Prostate gland (tissue), 2 donors: ENCODE measurements around the gene LPIN1. TPM values are rescaled to one million over a fixed set of nuclear protein-coding genes. Genes with fewer than 3 reads are reported as not detected.
"Not testable (repeated sequence)": the region's sequence is repeated elsewhere in the genome, so short reads cannot be mapped to it uniquely, and the experiment has no call there.

Source experiments
- DNase-seq: peaks from one replicate; pipeline ENCODE4 v3.0.0-alpha.2; 2019; ENCODE audit warnings: low spot score
- H3K27ac ChIP-seq, 2 donors: fragments of 200-600 bp; sonication (generic); 2 replicates each; pipeline ENCODE4 v1.5.1; 2017 to 2019
- H3K27me3 ChIP-seq: fragments of 200-600 bp; sonication (generic); replicated peaks from 2 replicates; pipeline ENCODE4 v1.5.1; 2019; ENCODE audit not compliant: insufficient read depth
- H3K36me3 ChIP-seq, 2 donors: fragments of 200-600 bp; sonication (generic); 1 replicate in 1 of 2; 2 replicates in 1 of 2; pipeline versions ENCODE4 v1.5.1 to v1.8.1; 2017 to 2019
- H3K4me1 ChIP-seq: fragments of 200-600 bp; sonication (generic); replicated peaks from 2 replicates; pipeline ENCODE4 v1.5.1; 2019
- H3K4me3 ChIP-seq, 2 donors: fragments of 200-600 bp; sonication (generic); 2 replicates each; pipeline ENCODE4 v1.5.1; 2017 to 2019
- H3K9me3 ChIP-seq: fragments of 200-600 bp; sonication (generic); 2 replicates; pipeline ENCODE4 v1.5.1; 2017
- POLR2A ChIP-seq: fragments of 450-650 bp; IDR thresholded peaks from one replicate; pipeline ENCODE4 v1.6.1; 2016; ENCODE audit warnings: antibody characterized with exemption, mild to moderate bottlenecking
- POLR2AphosphoS5 ChIP-seq: sonication (generic); formaldehyde crosslinking; IDR thresholded peaks from one replicate; pipeline ENCODE4 v1.6.1; 2017; ENCODE audit warnings: antibody characterized with exemption
- WGBS: methylation state at CpG from one replicate; pipeline ENCODE4 v1.1.5; 2018; 5-methylcytosine and 5-hydroxymethylcytosine counted together
- intact Hi-C: fragments of 100-400 bp; cut with DNase I; formaldehyde crosslinking; loops from one replicate; pipeline ENCODE4 v1.14.2; 2022
- total RNA-seq, 2 donors: library from RNA; depleted of rRNA; stranded (reverse); fragments of >200 nt; gene quantifications; one replicate each; pipeline ENCODE4 v1.1.0, GENCODE V29; 2016
- TF ChIP-seq, protein P1 (sequence below), 4 experiments: fragments of 200-600 bp in 2 of 4; fragments of 450-650 bp in 2 of 4; sonication (generic) in 2 of 4; IDR thresholded peaks; 1 replicate in 3 of 4; 2 replicates in 1 of 4; pipeline ENCODE4 v1.5.1; 2016 to 2019; ENCODE audit warnings: antibody characterized with exemption in 4 of 4, mild to moderate bottlenecking in 2 of 4, moderate library complexity in 2 of 4

Gene LPIN1
- total RNA-seq, 2 donors from 2014 or later: 18.2 to 57.1 TPM

DNA sequence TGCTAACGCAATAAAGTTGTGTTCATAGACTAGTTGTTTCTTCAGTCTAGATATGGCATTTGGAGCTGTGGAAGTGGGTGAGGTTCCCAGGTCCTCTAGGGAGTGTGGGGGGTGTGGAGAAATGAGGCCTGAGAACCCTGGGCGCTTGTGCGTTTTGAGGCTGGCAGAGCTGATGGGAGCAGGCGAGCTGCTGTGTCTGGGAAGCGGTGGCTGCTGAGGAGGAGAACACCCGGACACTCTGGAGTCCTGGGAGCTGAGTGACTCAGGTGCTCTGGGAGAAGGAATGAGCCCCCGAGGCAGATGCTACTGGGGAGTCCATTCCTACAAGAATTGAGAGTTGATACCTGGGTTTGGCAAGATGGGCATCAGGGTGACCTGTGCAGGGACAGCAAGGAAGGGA is 67.5 kb downstream of the LPIN1 start:
- intact Hi-C loops: no loop called here
- Histone ChIP-seq H3K4me1 (no peaks in the 10 kb centered on the region), H3K27ac (no peak overlapping the region), H3K9me3 (no peaks in the 10 kb centered on the region), H3K27me3 (no peaks in the 10 kb centered on the region), H3K36me3 (no peaks in the 10 kb centered on the region), H3K4me3 (no peak overlapping the region)
- 94% methylated on average over 7 of the region's 7 CpGs for WGBS
- no peak for DNase-seq
- TF ChIP-seq POLR2AphosphoS5 (no peak), POLR2A (no peak)
- TF ChIP-seq, protein P1, sequence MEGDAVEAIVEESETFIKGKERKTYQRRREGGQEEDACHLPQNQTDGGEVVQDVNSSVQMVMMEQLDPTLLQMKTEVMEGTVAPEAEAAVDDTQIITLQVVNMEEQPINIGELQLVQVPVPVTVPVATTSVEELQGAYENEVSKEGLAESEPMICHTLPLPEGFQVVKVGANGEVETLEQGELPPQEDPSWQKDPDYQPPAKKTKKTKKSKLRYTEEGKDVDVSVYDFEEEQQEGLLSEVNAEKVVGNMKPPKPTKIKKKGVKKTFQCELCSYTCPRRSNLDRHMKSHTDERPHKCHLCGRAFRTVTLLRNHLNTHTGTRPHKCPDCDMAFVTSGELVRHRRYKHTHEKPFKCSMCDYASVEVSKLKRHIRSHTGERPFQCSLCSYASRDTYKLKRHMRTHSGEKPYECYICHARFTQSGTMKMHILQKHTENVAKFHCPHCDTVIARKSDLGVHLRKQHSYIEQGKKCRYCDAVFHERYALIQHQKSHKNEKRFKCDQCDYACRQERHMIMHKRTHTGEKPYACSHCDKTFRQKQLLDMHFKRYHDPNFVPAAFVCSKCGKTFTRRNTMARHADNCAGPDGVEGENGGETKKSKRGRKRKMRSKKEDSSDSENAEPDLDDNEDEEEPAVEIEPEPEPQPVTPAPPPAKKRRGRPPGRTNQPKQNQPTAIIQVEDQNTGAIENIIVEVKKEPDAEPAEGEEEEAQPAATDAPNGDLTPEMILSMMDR (IDR thresholded peaks at IDR 0.05): no peak

DNA sequence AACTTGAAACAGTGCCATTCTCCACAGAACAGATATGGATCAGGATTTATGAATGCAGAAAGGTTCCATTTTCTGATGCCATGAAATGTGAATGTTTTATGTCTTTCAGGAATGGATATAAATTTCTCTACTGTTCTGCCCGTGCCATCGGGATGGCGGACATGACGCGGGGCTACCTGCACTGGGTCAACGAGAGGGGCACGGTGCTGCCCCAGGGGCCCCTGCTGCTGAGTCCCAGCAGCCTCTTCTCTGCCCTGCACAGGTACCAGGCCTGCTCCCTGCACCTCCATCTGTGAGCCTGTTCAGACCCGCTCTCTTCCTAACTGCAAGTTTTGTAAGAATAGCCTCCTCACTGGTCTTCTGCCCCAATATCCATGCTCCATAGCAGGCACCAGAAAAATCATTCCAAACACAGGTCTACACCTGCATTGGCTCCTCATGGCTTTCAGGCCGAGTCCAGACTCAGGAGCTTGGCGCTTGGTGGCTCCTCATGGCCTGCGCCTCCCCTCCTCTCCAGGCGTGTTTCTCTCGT is 68.6 kb downstream of the LPIN1 start:
- no peaks in the 10 kb centered on the region for H3K36me3 ChIP-seq
- H3K27ac ChIP-seq: no peak overlapping the region
- no peaks in the 10 kb centered on the region for H3K9me3 ChIP-seq
- intact Hi-C loops: no loop called here
- H3K27me3 ChIP-seq: no peaks in the 10 kb centered on the region
- 79% methylated on average over 13 of the region's 13 CpGs for WGBS
- no peaks in the 10 kb centered on the region for H3K4me1 ChIP-seq
- H3K4me3 ChIP-seq: no peak overlapping the region
- no peak for DNase-seq
- TF ChIP-seq, protein P1 (IDR thresholded peaks at IDR 0.05): no peak
- TF ChIP-seq POLR2AphosphoS5 (no peak), POLR2A (no peak)

DNA sequence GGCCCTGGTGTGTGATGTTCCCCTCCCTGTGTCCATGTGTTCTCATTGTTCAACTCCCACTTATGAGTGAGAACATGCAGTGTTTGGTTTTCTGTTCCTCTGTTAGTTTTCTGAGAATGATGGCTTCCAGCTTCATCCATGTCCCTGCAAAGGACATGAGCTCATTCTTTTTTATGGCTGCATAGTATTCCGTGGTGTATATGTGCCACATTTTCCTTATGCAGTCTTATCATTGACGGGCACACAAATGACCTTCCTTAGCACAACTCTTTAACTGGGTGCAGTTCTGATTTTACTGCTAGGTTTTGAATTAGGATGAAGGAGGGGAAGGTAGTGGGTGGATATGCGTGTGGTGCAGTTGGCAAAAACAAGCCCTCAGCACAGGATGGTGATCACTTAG is 70.5 kb downstream of the LPIN1 start:
- H3K36me3 ChIP-seq: not testable (repeated sequence)
- WGBS: 98% methylated on average over 3 of the region's 3 CpGs

DNA sequence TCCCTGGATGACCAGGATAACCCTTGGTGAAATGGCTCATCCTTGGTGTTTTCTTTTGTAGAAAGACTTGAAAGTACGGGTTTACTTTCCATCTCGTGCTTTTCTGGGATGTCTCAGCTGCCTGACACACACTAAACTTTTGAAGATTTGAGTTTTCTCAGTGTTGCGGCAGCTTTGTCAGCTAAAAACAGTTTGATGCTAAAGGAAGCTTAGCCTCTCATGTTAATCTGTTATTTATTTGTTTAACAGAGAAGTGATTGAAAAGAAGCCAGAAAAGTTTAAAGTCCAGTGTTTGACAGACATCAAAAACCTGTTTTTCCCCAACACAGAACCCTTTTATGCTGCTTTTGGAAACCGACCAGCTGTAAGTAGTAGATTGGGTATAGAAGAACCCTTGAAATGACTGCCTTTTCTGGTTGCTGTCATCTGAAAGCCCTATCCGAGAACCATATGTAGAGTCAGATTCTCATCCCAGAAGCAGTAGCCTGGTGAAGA is 72.8 kb downstream of the LPIN1 start:
- Histone ChIP-seq H3K9me3 (no peaks in the 10 kb centered on the region), H3K27me3 (no peaks in the 10 kb centered on the region), H3K4me3 (no peak overlapping the region), H3K27ac (no peak overlapping the region), H3K4me1 (no peaks in the 10 kb centered on the region), H3K36me3 (no peaks in the 10 kb centered on the region)
- 64% methylated on average over 5 of the region's 5 CpGs for WGBS
- DNase-seq: no peak
- TF ChIP-seq POLR2AphosphoS5 (no peak), POLR2A (no peak)
- TF ChIP-seq, protein P1 (IDR thresholded peaks at IDR 0.05): no peak
- intact Hi-C loops: no loop called here

More for the DNA sequence above, 70.5 kb downstream of the LPIN1 start:
- intact Hi-C loops, H3K9me3 ChIP-seq, H3K4me1 ChIP-seq, H3K27ac ChIP-seq, H3K4me3 ChIP-seq, H3K27me3 ChIP-seq, DNase-seq: not testable (repeated sequence)

DNA sequence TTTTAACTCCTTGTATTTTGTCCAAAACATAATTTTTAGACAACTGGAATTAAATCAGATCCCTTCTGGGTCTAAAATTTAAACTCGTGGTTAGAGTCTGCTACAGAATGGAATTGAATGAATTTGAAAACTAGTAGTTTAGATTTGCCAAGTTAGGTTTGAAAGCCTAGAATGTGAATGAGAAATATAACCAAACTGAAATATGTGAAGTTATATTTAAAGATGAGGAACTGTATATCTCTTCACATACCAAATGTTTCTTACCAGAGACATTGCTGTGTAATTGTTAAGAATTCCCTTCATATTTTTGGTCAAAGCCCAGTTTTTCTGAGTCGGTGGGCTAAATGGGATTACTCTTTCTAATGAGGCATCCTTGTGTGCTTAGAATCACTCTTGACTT is 74.2 kb downstream of the LPIN1 start:
- no peak overlapping the region for H3K27ac ChIP-seq
- no peaks in the 10 kb centered on the region for H3K36me3 ChIP-seq
- intact Hi-C loops: no loop called here

More for the DNA sequence above, 74.2 kb downstream of the LPIN1 start:
- no peaks in the 10 kb centered on the region for H3K4me1 ChIP-seq
- H3K4me3 ChIP-seq: no peak overlapping the region
- TF ChIP-seq, protein P1 (IDR thresholded peaks at IDR 0.05): no peak
- TF ChIP-seq POLR2AphosphoS5 (no peak), POLR2A (no peak)
- no peaks in the 10 kb centered on the region for H3K27me3 ChIP-seq
- no peak for DNase-seq
- 96% methylated on average over 2 of the region's 2 CpGs for WGBS
- no peaks in the 10 kb centered on the region for H3K9me3 ChIP-seq
